Inflammatory macrophage treated with lipopolysaccharide for 4 hours (primary cell): ENCODE data around the gene ADCY6.

ENCODE experiments used
- DNase-seq: peaks from one replicate; pipeline ENCODE4 v3.0.0-alpha.2; 2020

ADCY6 gene

GRCh38 chr12:48782457-48783395 is 6.2 kb downstream of the ADCY6 start:
- no peak for DNase-seq

GRCh38 chr12:48781750-48782456 is 7.0 kb downstream of the ADCY6 start:
- no peak for DNase-seq

GRCh38 chr12:48780381-48781025 is 8.4 kb downstream of the ADCY6 start:
- DNase-seq: no peak

GRCh38 chr12:48779869-48780268 is 9.0 kb downstream of the ADCY6 start:
- DNase-seq: peak; percentile 40

- no peak for DNase-seq
Measured at GRCh38 chr12:48777501-48778400, 11.1 kb downstream of the ADCY6 start.

- DNase-seq: no peak
Measured at GRCh38 chr12:48776956-48777355, 11.9 kb downstream of the ADCY6 start.

- no peak for DNase-seq
Measured at GRCh38 chr12:48775991-48776649, 12.8 kb downstream of the ADCY6 start.

GRCh38 chr12:48775299-48775698 is 13.6 kb downstream of the ADCY6 start:
- no peak for DNase-seq

GRCh38 chr12:48774516-48774915 is 14.4 kb downstream of the ADCY6 start:
- no peak for DNase-seq

- DNase-seq: no peak
Measured at GRCh38 chr12:48773686-48774085, 15.2 kb downstream of the ADCY6 start.

GRCh38 chr12:48771588-48772112 is 17.2 kb downstream of the ADCY6 start:
- no peak for DNase-seq

- no peak for DNase-seq
Measured at GRCh38 chr12:48770756-48771155, 18.1 kb downstream of the ADCY6 start.

GRCh38 chr12:48768736-48769135 is 20.2 kb downstream of the ADCY6 start:
- DNase-seq: no peak

GRCh38 chr12:48768147-48768546 is 20.7 kb downstream of the ADCY6 start:
- no peak for DNase-seq

- no peak for DNase-seq
Measured at GRCh38 chr12:48767521-48767920, 21.4 kb downstream of the ADCY6 start.

- DNase-seq: no peak
Measured at GRCh38 chr12:48767047-48767446, 21.8 kb downstream of the ADCY6 start.

- DNase-seq: peak; percentile 72
Measured at GRCh38 chr12:48765753-48766162, 23.1 kb downstream of the ADCY6 start.

- no peak for DNase-seq
Measured at GRCh38 chr12:48764521-48764920, 24.4 kb downstream of the ADCY6 start.

- DNase-seq: no peak
Measured at GRCh38 chr12:48758737-48759136, 30.2 kb downstream of the ADCY6 start.

- DNase-seq: no peak
Measured at GRCh38 chr12:48758186-48758585, 30.7 kb downstream of the ADCY6 start.

GRCh38 chr12:48750769-48751356 is 38.0 kb downstream of the ADCY6 start:
- no peak for DNase-seq
